ENCODE results near the gene GATAD2B.

Gene GATAD2B

DNA sequence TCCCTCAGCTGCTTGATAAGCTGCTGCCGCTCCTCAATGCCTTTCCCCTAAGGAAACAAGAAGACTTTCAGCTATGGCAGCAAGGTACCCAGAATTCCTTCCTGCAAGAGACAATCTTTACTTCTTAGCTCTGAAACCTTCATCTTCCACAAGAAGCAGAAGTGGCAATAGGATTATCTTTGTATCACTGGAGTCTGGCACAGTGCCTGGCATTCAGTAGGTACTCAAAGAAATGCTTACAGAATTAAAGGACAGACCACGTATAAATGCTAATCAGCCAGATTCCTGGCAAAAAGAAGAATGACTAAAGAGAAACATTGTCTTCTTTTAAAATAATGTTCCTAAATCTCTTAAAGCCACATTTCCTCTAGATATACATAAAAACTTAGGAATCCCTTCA, 103.9 kb downstream of the GATAD2B start:
- Mint-ChIP-seq H3K36me3 (peaks cover 90% of the 10 kb centered on the region), H3K27ac (peak overlapping the region; percentile 34), H3K4me1 (no peaks in the 10 kb centered on the region), H3K9me3 (no peaks in the 10 kb centered on the region), H3K4me3 (no peak overlapping the region)
- no peak for DNase-seq (ENCODE audit: low spot score in 2 of 2)
- ATAC-seq: no peak

DNA sequence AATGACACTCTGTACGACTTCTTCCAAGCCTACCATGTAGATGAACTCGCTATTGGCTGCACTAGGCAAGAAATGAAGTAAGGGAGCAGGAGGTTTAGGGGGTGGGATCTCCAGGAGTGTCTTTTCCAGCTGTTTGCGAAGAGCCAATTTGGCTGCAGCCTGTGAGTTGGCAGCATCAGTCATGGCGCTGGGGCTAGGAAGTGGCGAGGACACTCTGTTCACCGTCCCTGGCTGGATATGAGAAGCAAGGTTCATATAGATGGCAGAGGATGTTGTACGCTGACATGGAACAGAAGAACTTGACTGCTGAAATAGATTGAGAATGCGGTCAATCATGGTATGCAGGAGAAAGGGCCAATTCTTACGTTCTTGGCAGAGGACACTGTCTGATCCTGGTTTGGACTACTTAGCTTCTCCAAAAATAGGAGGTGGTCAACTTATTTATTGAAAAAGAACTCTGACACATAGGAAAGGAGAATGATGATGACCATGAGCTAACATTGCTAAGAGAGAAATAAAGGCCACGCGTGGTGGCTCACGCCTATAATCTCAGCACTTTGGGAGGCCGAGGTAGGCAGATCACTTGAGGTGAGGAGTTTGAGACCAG, 106.4 kb downstream of the GATAD2B start:
- H3K4me3 Mint-ChIP-seq: no peak overlapping the region
- no peak overlapping the region for H3K27ac Mint-ChIP-seq
- no peaks in the 10 kb centered on the region for H3K4me1 Mint-ChIP-seq
- no peaks in the 10 kb centered on the region for H3K9me3 Mint-ChIP-seq
- no peak for DNase-seq (ENCODE audit: low spot score in 2 of 2)
- H3K36me3 Mint-ChIP-seq: peaks cover 100% of the 10 kb centered on the region
- no peak for ATAC-seq

DNA sequence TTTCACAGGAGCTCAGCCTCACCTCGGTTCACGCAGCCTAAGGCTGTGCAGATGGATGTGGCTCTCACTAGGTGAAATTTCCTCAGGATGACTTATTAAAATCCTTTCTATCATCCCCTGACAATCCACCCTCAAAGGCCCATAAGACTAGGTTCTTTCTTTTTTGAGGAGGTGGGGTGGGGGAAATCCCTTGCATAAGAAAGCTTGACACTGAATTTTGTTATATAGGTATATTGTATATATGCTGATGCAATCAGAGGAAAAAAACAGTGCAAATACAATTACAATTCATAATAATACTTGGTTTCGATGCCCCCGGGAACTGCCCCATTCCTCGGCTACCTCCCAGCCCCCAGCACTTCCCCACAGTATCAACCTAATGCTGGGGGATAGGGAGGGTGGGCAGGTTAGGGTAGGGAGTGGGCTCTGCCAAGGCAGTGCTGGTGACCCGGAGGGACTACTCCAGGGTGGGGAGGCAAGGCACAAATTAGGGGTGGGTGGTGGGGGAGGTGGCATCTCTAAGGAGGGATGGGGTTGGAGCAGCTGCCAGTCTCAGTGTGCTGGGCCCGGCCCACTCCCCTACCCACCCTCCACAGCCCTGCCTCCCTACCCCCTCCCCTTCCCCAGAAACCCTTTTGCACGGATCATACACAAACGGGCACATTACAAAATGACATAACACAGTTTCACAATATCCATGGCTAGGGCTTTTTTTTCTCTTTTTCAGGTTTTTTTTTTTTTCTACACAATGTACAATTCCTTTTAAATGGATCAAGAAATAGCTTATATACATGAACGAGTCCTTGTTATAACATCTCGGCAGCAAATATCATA, 116.7 kb downstream of the GATAD2B start:
- ATAC-seq: no peak
- H3K36me3 Mint-ChIP-seq: peaks cover 76% of the 10 kb centered on the region
- peak overlapping the region; percentile 85 for H3K27ac Mint-ChIP-seq
- peak overlapping the region; percentile 41 for H3K4me3 Mint-ChIP-seq
- H3K9me3 Mint-ChIP-seq: no peaks in the 10 kb centered on the region
- peaks cover 48% of the 10 kb centered on the region for H3K4me1 Mint-ChIP-seq
- no peak for DNase-seq (ENCODE audit: low spot score in 2 of 2)

DNA sequence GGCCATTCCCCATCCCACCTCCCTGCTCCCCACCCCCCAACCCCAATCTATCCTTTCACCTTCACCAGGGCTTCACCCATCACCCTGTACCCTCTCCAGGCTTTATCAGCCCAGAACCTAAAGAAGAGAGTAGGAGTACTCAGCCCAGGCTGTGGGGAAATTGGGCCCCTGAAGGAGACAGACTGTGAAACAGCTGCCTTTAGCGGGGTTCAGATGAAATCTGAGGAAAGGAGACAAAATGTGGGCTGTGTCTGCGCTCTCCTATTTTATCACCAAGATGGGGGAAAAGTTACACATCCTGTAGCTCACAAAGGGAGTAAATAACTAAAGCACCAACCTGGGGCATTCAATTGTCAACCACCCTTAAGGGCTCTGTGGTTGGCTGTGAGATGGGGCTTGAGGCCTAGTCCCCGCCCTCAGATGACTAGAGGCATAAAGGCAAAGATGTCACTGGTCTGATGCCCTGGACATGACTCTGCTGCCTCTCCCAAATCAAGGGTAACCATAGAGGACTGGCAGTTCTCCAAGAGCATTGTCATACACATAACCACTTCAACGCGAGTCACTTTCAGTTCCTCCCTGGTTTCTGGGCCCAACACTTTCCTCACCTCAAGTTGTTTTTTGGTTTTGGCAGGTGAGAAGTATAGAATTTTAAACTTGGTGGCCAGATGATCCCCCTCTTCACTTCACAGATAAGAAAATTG, 117.6 kb downstream of the GATAD2B start:
- peaks cover 48% of the 10 kb centered on the region for H3K4me1 Mint-ChIP-seq
- peak; percentile 58 to 78 for DNase-seq (ENCODE audit: low spot score in 2 of 2)
- peak; percentile 98 for ATAC-seq
- peaks cover 72% of the 10 kb centered on the region for H3K36me3 Mint-ChIP-seq
- H3K4me3 Mint-ChIP-seq: peak overlapping the region; percentile 41
- no peaks in the 10 kb centered on the region for H3K9me3 Mint-ChIP-seq
- H3K27ac Mint-ChIP-seq: peak overlapping the region; percentile 85

DNA sequence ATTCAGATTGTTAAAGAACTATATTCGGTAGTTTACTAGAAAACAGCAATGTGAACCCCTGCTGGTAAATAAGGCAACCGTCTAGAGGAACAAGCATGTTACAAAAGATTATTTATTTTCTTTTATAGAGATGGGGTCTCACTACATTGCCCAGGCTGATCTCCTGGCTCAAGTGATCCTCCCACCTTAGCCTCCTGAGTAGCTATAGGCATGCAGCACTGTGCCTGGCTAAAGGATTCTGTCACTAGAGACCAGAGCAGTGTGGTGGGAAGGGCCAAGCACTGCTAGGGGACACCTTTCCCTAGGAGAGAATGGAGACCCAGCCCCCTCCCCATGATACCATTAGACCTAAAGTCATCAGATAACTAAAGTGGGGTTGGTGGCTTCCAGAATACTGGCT, 118.7 kb downstream of the GATAD2B start:
- Mint-ChIP-seq H3K27ac (peak overlapping the region; percentile 83), H3K4me1 (peaks cover 48% of the 10 kb centered on the region), H3K36me3 (peaks cover 61% of the 10 kb centered on the region), H3K4me3 (no peak overlapping the region), H3K9me3 (no peaks in the 10 kb centered on the region)
- ATAC-seq (no peak), DNase-seq (ENCODE audit: low spot score in 2 of 2) (no peak)

DNA sequence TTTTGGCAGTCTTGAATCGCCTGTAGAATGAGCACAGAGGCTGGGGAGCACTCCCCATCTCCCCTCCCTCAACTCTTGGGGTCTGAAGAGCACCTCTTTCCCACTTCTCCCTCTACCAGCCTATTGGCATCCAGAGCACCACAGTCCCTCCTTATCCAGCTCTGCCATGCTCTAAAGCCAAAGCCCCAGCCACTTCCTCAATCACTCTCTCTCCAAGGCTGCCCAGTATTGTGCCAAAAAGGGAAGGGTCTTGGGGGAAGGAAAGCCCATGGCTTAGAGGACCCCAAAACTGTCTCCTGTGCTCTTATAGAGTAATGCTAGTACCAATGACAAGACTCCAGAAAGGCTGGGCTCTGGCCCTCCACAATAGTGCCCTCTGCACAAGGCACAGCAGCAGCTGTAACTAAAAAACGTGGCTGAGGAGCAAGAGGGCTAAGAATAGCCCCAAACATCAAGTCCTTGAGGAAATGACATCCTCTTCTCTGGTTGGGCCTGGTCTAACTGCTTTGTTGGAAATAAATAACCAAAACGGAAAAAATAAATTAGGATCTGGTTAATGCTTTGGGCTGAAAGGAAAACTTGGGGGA, 119.2 kb downstream of the GATAD2B start:
- H3K4me3 Mint-ChIP-seq: no peak overlapping the region
- H3K4me1 Mint-ChIP-seq: peaks cover 48% of the 10 kb centered on the region
- DNase-seq (ENCODE audit: low spot score in 2 of 2): no peak
- peak overlapping the region; percentile 83 for H3K27ac Mint-ChIP-seq
- H3K36me3 Mint-ChIP-seq: peaks cover 55% of the 10 kb centered on the region
- no peak for ATAC-seq
- H3K9me3 Mint-ChIP-seq: no peaks in the 10 kb centered on the region

DNA sequence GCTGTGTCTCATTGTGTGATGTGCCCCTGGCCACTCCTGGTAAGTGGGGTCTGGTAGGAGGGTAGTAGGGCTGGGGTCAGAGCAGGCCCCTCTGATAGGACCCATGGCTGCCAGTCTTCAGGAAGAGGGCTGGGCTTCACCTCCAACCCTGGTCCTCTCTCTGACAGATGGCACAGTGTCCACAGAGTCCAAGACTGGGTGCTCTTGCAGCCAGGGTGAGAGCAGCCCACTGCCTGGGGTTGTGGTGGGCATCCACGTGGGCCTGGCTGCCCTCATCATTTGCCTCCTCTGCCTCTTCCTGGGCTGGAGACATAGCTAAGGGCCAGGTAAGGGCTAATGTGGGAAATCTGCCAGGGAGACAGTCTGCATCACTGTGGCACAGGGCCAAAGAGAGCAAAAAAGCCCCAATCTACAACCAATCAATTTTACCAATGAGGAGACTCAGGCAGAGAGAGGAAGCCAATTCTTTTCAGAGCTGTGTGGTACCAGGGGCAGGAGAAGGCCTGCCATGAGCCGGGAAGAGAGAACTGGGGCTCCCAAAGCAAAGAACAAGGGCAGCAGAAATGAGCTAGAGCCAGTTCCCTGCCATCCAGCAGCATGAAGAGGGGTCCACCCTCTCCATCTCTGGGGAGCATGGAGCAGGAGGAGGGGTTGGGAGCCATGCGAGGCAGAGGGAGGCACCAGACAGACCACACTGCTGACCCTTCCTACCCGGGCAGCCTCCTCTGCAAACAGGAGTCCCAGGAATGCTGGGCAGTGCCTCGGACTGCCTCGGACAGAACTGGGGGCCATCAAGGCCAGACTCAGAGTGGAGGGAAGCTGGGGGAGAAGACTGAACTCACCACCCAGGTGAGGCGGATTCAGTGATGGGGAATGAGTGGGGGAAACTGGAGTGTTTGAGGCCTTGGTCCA, 120.7 kb downstream of the GATAD2B start:
- ATAC-seq (no peak), DNase-seq (ENCODE audit: low spot score in 2 of 2) (no peak)
- Mint-ChIP-seq H3K27ac (peak overlapping the region; percentile 51), H3K36me3 (peaks cover 40% of the 10 kb centered on the region), H3K4me1 (peaks cover 51% of the 10 kb centered on the region), H3K4me3 (no peak overlapping the region), H3K9me3 (no peaks in the 10 kb centered on the region)

DNA sequence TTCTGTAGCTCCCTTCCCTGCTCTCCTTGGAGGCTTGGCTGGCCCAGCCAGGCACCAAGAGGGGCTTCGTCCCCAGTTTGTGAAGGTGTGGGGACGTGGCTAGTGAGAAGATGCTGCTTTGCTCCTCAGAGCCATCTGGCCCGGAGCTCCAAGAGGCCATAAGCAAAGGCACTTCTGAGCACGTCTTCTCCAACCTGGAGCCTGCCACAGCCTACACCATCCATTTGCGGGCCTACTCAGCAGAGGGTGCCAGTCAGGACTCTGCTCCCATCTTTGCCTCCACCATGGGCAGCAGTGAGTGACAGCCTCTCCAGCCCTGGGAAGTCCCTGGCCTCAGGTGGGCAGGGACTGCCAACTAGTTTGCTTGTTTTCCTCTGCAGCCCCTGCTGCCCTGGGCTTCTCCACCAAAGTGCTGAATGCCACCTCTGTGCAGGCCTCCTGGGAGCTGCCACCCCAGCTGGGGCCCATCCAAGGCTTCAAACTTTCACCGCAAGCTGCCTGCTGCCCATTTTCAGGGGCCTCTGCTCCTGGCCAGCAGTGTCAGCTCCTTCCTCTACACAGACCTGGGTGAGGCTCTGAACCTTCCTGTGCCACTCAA, 121.6 kb downstream of the GATAD2B start:
- H3K9me3 Mint-ChIP-seq: no peaks in the 10 kb centered on the region
- H3K4me3 Mint-ChIP-seq: no peak overlapping the region
- no peak overlapping the region for H3K27ac Mint-ChIP-seq
- no peak for DNase-seq (ENCODE audit: low spot score in 2 of 2)
- H3K36me3 Mint-ChIP-seq: peaks cover 38% of the 10 kb centered on the region
- H3K4me1 Mint-ChIP-seq: peaks cover 54% of the 10 kb centered on the region
- no peak for ATAC-seq

DNA sequence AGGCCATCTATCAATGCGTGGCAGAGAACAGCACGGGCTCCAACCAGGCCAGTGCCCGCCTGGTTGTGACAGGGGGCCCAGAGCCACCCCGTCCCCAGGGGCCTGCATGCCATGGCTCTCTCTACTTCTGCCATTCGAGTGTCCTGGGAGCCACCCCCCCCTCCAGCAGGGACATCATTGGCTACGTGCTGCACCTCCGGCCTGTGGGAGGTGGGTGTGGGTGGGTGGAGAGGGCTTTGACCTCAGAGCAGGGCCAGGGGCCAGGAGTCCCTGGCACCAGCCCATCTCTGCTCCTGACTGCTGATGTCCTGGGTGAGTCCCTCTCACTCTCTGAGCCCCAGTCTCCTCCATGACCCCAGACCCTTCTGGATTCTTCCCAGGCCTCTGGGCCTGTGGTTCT, 122.3 kb downstream of the GATAD2B start:
- peak overlapping the region; percentile 67 for H3K27ac Mint-ChIP-seq
- H3K9me3 Mint-ChIP-seq: no peaks in the 10 kb centered on the region
- peaks cover 48% of the 10 kb centered on the region for H3K4me1 Mint-ChIP-seq
- no peak for DNase-seq (ENCODE audit: low spot score in 2 of 2)
- H3K36me3 Mint-ChIP-seq: peaks cover 33% of the 10 kb centered on the region
- H3K4me3 Mint-ChIP-seq: no peak overlapping the region
- no peak for ATAC-seq

DNA sequence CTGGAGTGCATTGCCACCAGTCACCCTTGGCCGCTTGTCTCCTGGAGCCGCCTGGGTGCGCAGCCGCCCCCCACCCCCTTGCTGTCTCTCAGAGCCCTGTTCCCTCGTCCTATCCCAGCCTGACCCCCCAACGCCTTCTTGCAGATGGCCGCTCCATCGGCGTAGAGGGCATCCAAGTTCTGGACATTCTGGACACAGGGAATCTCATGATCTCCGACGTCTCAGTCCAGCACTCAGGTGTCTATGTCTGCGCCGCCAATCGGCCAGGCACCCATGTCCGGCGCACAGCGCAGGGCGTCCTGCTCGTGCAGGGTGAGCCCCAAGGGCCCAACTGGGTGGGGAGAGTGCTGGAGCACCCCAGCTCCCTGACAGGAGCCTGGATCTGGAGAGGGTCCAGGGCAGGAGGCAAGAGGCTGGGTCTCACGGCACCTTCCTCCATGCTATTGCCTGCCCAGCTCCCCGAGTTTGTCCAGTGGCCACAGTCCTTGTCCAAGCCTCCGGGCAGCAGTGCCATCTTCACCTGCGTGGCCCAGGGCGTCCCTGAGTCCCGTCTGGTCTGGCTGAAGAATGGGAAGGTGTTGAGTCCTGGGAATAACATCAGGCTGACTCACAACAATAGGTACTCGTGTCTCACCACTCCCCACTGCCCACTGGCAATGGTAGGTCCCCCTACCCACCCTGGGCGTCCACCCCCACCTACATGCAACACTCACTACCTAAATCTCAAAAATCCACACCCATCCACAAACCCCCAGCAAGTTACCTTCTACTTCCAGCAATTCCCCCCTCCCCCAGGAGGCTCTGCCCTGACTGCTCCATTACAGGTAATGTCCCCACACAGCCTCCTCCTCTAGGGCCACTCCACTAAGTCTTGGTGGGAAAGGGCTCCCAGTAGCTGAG, 123.0 kb downstream of the GATAD2B start:
- peaks cover 47% of the 10 kb centered on the region for H3K4me1 Mint-ChIP-seq
- no peak for DNase-seq (ENCODE audit: low spot score in 2 of 2)

DNA sequence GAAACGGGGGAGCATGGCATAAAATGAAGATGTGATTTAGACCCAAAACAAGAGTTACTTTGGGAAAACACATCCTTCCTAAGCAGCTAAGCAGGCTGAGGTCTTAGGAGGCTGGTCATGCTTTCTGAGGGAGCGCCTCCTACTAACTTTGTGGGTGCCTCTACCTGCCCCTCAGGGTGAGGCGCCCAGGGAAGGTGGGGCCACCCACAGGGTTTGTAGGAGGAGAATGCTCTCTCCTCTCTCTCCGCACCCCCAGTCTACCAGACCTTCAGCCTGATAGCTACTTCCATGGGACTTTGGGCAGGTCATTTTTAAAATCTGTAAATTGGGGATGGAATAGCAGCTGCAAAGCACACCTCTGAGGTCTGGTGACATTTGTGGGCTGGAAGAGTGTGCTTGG, 123.8 kb downstream of the GATAD2B start:
- Mint-ChIP-seq H3K27ac (no peak overlapping the region), H3K36me3 (peaks cover 25% of the 10 kb centered on the region), H3K4me1 (peaks cover 47% of the 10 kb centered on the region), H3K9me3 (no peaks in the 10 kb centered on the region), H3K4me3 (no peak overlapping the region)
- no peak for DNase-seq (ENCODE audit: low spot score in 2 of 2)
- ATAC-seq: no peak

More for the DNA sequence above, 123.0 kb downstream of the GATAD2B start:
- no peaks in the 10 kb centered on the region for H3K9me3 Mint-ChIP-seq
- H3K36me3 Mint-ChIP-seq: peaks cover 28% of the 10 kb centered on the region
- no peak for ATAC-seq
- H3K27ac Mint-ChIP-seq: peak overlapping the region; percentile 67
- H3K4me3 Mint-ChIP-seq: no peak overlapping the region

DNA sequence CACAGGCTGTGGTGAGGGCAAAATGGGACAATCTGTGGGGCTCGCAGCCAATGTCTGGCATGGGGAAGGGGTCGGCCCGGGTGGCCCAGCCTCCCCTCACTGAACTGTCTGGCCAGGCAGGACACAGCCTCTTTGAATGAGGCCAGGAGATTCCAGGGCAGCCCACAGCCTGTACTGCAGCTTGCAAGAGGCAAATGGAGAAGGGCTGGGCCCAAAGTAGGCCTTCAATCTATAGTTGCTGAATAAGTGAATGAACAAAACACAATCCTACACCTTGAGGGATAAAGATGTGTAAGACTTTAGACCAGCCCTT, 124.3 kb downstream of the GATAD2B start:
- H3K4me3 Mint-ChIP-seq: no peak overlapping the region
- peaks cover 19% of the 10 kb centered on the region for H3K36me3 Mint-ChIP-seq
- DNase-seq (ENCODE audit: low spot score in 2 of 2) (no peak), ATAC-seq (no peak)
- peaks cover 41% of the 10 kb centered on the region for H3K4me1 Mint-ChIP-seq
- no peak overlapping the region for H3K27ac Mint-ChIP-seq
- no peaks in the 10 kb centered on the region for H3K9me3 Mint-ChIP-seq

DNA sequence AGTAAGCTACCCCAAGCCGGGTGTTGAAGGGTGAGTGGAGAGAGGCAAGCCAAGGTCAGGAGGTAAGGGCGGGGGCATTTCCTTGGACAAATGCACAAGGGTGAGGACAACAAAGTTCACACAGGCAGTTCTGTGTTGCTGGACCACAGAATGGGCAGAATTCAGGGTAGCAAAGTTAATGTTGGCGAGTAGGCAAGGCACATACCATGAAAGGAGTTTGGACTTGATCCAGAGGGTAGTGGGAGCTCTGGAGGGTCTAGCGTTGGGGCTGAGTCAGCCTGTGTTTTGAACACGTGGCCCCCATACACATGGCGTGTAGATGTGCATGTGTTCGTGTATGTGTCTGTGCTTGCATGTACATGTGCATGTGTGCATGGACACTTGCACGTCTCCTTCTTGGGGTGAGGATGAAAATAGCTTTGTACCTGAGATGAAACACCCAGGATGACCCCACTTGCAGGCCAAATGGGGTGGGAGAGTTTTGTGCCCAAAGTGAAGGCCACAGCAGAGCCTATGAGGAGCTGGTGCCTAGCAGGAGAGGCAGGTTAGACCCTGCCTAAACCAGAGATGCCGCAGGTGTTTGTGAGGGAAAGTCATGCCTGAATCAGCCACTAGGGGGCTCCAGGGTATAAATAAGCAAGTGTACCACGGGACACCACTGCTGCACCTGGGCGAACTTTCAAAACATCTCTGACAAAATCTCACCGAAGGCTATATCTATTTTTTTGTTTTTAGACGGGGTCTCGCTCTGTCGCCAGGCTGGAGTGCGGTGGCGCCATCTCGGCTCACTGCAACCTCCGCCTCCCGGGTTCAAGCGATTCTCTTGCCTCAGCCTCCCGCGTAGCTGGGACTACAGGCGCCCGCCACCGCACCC, 125.7 kb downstream of the GATAD2B start:
- ATAC-seq (peak; percentile 81), DNase-seq (ENCODE audit: low spot score in 2 of 2) (peak; percentile 74 to 93)
- H3K9me3 Mint-ChIP-seq: no peaks in the 10 kb centered on the region
- no peak overlapping the region for H3K4me3 Mint-ChIP-seq
- H3K4me1 Mint-ChIP-seq: peaks cover 38% of the 10 kb centered on the region
- no peak overlapping the region for H3K27ac Mint-ChIP-seq
- peaks cover 13% of the 10 kb centered on the region for H3K36me3 Mint-ChIP-seq
